CD8-positive, alpha-beta memory T cell (primary cell): ENCODE data around the gene TRPM3. TPM values are rescaled to one million over a fixed set of nuclear protein-coding genes. Genes with fewer than 3 reads are reported as not detected.

Source experiments
- CTCF ChIA-PET: fragments of 350-600 bp; sonication (Branson Sonifier 250); formaldehyde crosslinking; loops from one replicate; lab custom pipeline; 2021; ENCODE audit warnings: antibody characterized with exemption; lab: Charles Lee
- POLR2A ChIA-PET: fragments of 350-600 bp; sonication (Branson Sonifier 250); formaldehyde crosslinking; loops from one replicate; lab custom pipeline; 2021; ENCODE audit warnings: antibody characterized with exemption; lab: Charles Lee
- DNase-seq, 5 donors: peaks; one replicate each; pipeline versions ENCODE4 v3.0.0 to v3.0.0-alpha.2; 2020 to 2022; ENCODE audit warnings: mixed read lengths in 1 of 5
- H3K27ac ChIP-seq: one replicate; pipeline ENCODE4 v1.7.0; 2013; ENCODE audit warnings: low read depth, mild to moderate bottlenecking, low read length, moderate library complexity
- H3K27me3 ChIP-seq: 2 replicates; pipeline ENCODE4 v1.7.0; 2013; ENCODE audit warnings: low read length, mild to moderate bottlenecking; ENCODE audit not compliant: insufficient read depth, poor library complexity, severe bottlenecking
- H3K36me3 ChIP-seq: 2 replicates; pipeline ENCODE4 v1.7.0; 2013; ENCODE audit warnings: mild to moderate bottlenecking, low read length, moderate library complexity; ENCODE audit not compliant: insufficient read depth
- H3K4me1 ChIP-seq: 2 replicates; pipeline ENCODE4 v1.7.0; 2013; ENCODE audit warnings: mild to moderate bottlenecking, low read length, moderate library complexity; ENCODE audit not compliant: insufficient read depth
- H3K4me3 ChIP-seq: 2 replicates; pipeline ENCODE4 v1.7.0; 2013; ENCODE audit warnings: mild to moderate bottlenecking, low read length
- H3K9me3 ChIP-seq: 2 replicates; pipeline ENCODE4 v1.7.0; 2013; ENCODE audit warnings: mild to moderate bottlenecking, low read length
- H3K27ac Mint-ChIP-seq, 8 donors: one replicate each; pipeline ENCODE4 v1.8.0; 2020 to 2021; ENCODE audit warnings: mixed read lengths in 8 of 8, mild to moderate bottlenecking in 6 of 8, inconsistent platforms in 3 of 8, moderate library complexity in 3 of 8
- H3K27me3 Mint-ChIP-seq, 2 donors: one replicate each; pipeline ENCODE4 v1.8.0; 2020 to 2021; ENCODE audit warnings: mixed read lengths in 2 of 2, mild to moderate bottlenecking in 1 of 2, moderate library complexity in 1 of 2
- H3K36me3 Mint-ChIP-seq, 3 donors: one replicate each; pipeline ENCODE4 v1.8.0; 2020 to 2021; ENCODE audit warnings: mixed read lengths in 3 of 3, inconsistent platforms in 1 of 3, mild to moderate bottlenecking in 1 of 3
- H3K4me1 Mint-ChIP-seq, 3 donors: one replicate each; pipeline ENCODE4 v1.8.0; 2020 to 2021; ENCODE audit warnings: mixed read lengths in 3 of 3, inconsistent platforms in 1 of 3, mild to moderate bottlenecking in 1 of 3
- H3K4me3 Mint-ChIP-seq, 7 donors: one replicate each; pipeline ENCODE4 v1.8.0; 2020 to 2021; ENCODE audit warnings: mixed read lengths in 7 of 7, mild to moderate bottlenecking in 6 of 7, moderate library complexity in 4 of 7, inconsistent platforms in 2 of 7
- H3K9me3 Mint-ChIP-seq, 5 donors: one replicate each; pipeline ENCODE4 v1.8.0; 2020 to 2022; ENCODE audit warnings: mixed read lengths in 5 of 5, mild to moderate bottlenecking in 3 of 5, moderate library complexity in 2 of 5, inconsistent platforms in 1 of 5
- polyA plus RNA-seq: library from polyadenylated mRNA; unstranded; fragments of 300-500 nt; fragmentation: Illumina TruSeq; gene quantifications from one replicate; pipeline ENCODE4 v1.2.3, GENCODE V29; 2021
- total RNA-seq, 2 experiments: library from RNA; stranded (reverse); gene quantifications; one replicate each; pipeline ENCODE4 v1.2.3, GENCODE V29; 2021

TRPM3 gene
- total and polyA plus RNA-seq, 3 experiments from 2014 or later = not detected

DNA sequence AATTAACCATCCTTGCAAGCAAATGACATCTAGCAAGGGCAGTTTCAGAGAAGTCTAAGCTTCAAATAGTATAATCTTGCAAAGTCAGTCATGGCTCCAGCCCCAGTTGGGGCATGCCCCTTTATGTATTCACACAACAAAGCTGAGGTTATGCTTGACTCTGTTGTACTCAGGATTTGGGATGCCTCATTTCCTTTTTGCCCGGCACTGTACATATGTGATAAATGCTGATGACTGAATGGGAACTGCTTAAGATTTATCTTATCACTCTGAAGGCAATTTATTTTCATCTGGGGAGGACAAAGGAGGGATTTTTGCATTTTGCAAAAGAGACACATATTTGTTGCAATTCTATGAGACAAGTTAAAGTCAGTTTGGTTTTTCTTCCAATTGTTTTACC lies 219.2 kb downstream of the TRPM3 start:
- Histone ChIP-seq H3K27me3 (no peaks in the 10 kb centered on the region), H3K4me3 (no peak overlapping the region), H3K4me1 (no peaks in the 10 kb centered on the region), H3K27ac (no peak overlapping the region), H3K36me3 (no peaks in the 10 kb centered on the region), H3K9me3 (no peaks in the 10 kb centered on the region)
- Mint-ChIP-seq H3K9me3 (peaks cover 0 to 1% (median 0%) of the 10 kb centered on the region in 5 donors), H3K4me1 (no peaks in the 10 kb centered on the region), H3K36me3 (no peaks in the 10 kb centered on the region), H3K4me3 (no peak overlapping the region), H3K27ac (no peak overlapping the region), H3K27me3 (peaks cover 0 to 1% of the 10 kb centered on the region in 2 donors)
- DNase-seq = no peak
- POLR2A ChIA-PET = no interaction called here
- CTCF ChIA-PET = no interaction called here

DNA sequence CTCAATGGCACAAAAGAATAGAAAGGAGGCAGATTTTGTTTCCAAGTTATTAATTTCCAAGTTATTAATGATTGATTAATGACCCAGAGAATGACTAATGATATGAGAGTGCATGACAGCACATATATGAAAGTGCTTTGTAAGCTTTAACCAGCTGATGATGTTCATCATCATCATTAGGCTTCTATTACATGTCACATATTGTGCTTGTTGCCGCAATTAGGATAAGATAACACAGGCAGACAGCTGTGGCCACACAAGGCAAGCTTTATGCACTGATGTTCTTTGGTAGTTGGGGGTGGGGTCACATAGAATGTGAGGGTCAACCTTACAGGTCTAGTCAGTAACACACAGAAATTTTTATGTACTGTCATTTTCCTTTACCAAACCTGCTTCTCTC lies 219.7 kb downstream of the TRPM3 start:
- CTCF ChIA-PET = no interaction called here
- Histone ChIP-seq H3K27me3 (no peaks in the 10 kb centered on the region), H3K4me3 (no peak overlapping the region), H3K4me1 (no peaks in the 10 kb centered on the region), H3K9me3 (no peaks in the 10 kb centered on the region), H3K36me3 (no peaks in the 10 kb centered on the region), H3K27ac (no peak overlapping the region)
- no peaks in the 10 kb centered on the region for H3K4me1 Mint-ChIP-seq
- peaks cover 0 to 1% (median 0%) of the 10 kb centered on the region in 5 donors for H3K9me3 Mint-ChIP-seq
- no peaks in the 10 kb centered on the region for H3K36me3 Mint-ChIP-seq
- DNase-seq = no peak
- POLR2A ChIA-PET = no interaction called here
- H3K27me3 Mint-ChIP-seq = no peaks in the 10 kb centered on the region
- no peak overlapping the region for H3K4me3 Mint-ChIP-seq
- H3K27ac Mint-ChIP-seq = no peak overlapping the region

DNA sequence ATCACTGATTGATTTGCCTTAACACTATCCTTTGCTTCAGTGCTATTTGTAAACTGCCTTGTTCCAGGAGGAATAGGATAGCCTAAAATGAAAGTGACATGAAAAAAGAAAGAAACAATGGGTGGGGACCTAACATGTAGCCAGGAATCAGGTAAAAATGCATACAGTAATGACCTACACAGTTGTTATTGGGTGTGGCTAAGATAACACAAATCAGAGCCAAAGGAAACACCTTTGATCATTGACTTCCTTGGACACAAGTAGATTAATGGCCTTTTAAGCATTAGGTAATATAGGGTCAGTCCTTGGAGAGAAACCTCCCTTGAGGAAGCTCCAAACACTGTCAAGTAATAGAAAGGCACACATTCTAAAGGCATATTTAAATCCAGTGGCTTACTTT lies 220.4 kb downstream of the TRPM3 start:
- no peak overlapping the region for H3K27ac Mint-ChIP-seq
- H3K27me3 Mint-ChIP-seq = no peaks in the 10 kb centered on the region
- Histone ChIP-seq H3K27ac (no peak overlapping the region), H3K36me3 (no peaks in the 10 kb centered on the region), H3K4me1 (no peaks in the 10 kb centered on the region), H3K9me3 (no peaks in the 10 kb centered on the region), H3K4me3 (no peak overlapping the region), H3K27me3 (no peaks in the 10 kb centered on the region)
- peaks cover 0 to 1% (median 0%) of the 10 kb centered on the region in 5 donors for H3K9me3 Mint-ChIP-seq
- H3K4me1 Mint-ChIP-seq = no peaks in the 10 kb centered on the region
- H3K4me3 Mint-ChIP-seq = no peak overlapping the region
- H3K36me3 Mint-ChIP-seq = no peaks in the 10 kb centered on the region
- ChIA-PET POLR2A (no interaction called here), CTCF (no interaction called here)
- no peak for DNase-seq

DNA sequence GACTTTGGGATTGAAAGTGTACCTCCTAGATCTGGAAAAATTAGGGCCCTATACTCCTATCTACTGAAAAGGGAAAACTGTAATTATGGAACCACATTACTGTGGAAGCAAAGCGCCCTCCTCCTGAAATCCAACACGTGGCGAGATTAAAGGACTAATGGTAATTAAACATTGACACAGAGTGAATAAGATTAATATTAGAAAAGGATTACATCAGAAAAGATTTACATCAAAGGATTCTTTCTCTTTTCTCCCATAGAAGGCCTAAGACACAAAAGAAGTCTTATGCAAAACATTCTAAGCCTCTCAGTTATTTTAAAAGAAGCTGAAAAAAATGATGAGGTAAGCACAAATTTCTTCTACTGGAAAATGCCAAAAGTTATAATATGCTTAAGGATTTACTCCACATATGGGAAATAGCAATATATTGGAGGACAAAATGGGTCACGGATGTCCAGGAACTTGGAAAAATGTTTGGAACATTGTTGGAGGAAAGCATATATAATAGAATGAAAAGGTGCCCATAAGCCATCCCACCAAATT lies 227.8 kb downstream of the TRPM3 start:
- no peaks in the 10 kb centered on the region for H3K9me3 ChIP-seq
- H3K4me3 Mint-ChIP-seq = no peak overlapping the region
- DNase-seq = no peak
- no peaks in the 10 kb centered on the region for H3K36me3 Mint-ChIP-seq
- no peak overlapping the region for H3K27ac Mint-ChIP-seq
- peaks cover 0 to 1% of the 10 kb centered on the region in 2 donors for H3K27me3 Mint-ChIP-seq
- H3K9me3 Mint-ChIP-seq = no peaks in the 10 kb centered on the region
- H3K36me3 ChIP-seq = no peaks in the 10 kb centered on the region
- no peaks in the 10 kb centered on the region for H3K27me3 ChIP-seq
- no peaks in the 10 kb centered on the region for H3K4me1 ChIP-seq
- H3K27ac ChIP-seq = no peak overlapping the region
- H3K4me3 ChIP-seq = no peak overlapping the region
- CTCF ChIA-PET = no interaction called here
- no peaks in the 10 kb centered on the region for H3K4me1 Mint-ChIP-seq
- POLR2A ChIA-PET = no interaction called here

DNA sequence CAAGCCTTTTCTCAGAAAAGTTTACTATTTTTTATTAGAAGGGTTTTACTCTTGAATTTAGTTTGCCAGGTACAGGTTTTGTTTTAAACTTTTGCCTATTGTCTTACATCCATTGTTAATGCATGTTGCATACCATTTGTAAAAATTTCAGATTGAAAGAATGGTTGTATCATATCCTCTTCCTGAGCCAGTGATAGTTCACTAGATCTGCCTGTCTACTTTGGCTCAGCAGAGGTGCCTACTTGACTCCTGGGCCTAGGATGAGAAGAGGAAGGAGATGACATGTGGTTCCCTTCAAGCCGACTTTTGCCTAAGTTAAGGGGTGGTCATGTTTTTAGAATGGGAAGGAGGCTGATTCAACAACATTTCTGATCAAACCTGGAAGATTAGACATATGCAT lies 232.9 kb downstream of the TRPM3 start:
- Mint-ChIP-seq H3K4me3 (no peak overlapping the region), H3K4me1 (no peaks in the 10 kb centered on the region), H3K36me3 (peaks cover 0 to 1% (median 0%) of the 10 kb centered on the region in 3 donors), H3K9me3 (no peaks in the 10 kb centered on the region), H3K27ac (no peak overlapping the region), H3K27me3 (peaks cover 0 to 18% of the 10 kb centered on the region in 2 donors)
- no peaks in the 10 kb centered on the region for H3K27me3 ChIP-seq
- H3K36me3 ChIP-seq = no peaks in the 10 kb centered on the region
- ChIA-PET CTCF (no interaction called here), POLR2A (no interaction called here)
- H3K27ac ChIP-seq = no peak overlapping the region
- no peak for DNase-seq
- no peaks in the 10 kb centered on the region for H3K9me3 ChIP-seq
- no peak overlapping the region for H3K4me3 ChIP-seq
- H3K4me1 ChIP-seq = no peaks in the 10 kb centered on the region

DNA sequence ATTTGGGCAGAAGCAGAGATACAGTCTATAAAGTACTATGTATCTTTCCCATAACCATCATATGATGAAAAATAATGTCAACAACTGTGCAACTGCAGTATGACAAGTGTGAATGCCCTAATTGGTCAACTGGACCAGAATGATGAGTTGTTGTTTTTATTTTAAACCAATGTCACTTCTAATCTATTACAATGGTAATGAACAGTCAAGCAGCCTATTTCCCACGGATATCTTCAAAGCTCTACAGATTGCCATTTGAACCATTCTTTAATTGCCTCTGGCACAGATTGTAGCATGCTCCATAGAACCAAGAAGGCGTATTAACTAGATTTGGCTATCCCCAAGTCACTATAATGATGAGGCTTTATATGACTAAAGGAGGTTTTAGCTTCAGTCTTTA lies 233.6 kb downstream of the TRPM3 start:
- H3K27ac Mint-ChIP-seq = no peak overlapping the region
- Histone ChIP-seq H3K9me3 (no peaks in the 10 kb centered on the region), H3K27ac (no peak overlapping the region), H3K36me3 (no peaks in the 10 kb centered on the region), H3K4me3 (no peak overlapping the region), H3K4me1 (no peaks in the 10 kb centered on the region), H3K27me3 (no peaks in the 10 kb centered on the region)
- no peak for DNase-seq
- H3K36me3 Mint-ChIP-seq = peaks cover 0 to 1% (median 0%) of the 10 kb centered on the region in 3 donors
- ChIA-PET CTCF (no interaction called here), POLR2A (no interaction called here)
- H3K27me3 Mint-ChIP-seq = peaks cover 0 to 18% of the 10 kb centered on the region in 2 donors
- no peak overlapping the region for H3K4me3 Mint-ChIP-seq
- H3K4me1 Mint-ChIP-seq = no peaks in the 10 kb centered on the region
- H3K9me3 Mint-ChIP-seq = no peaks in the 10 kb centered on the region

DNA sequence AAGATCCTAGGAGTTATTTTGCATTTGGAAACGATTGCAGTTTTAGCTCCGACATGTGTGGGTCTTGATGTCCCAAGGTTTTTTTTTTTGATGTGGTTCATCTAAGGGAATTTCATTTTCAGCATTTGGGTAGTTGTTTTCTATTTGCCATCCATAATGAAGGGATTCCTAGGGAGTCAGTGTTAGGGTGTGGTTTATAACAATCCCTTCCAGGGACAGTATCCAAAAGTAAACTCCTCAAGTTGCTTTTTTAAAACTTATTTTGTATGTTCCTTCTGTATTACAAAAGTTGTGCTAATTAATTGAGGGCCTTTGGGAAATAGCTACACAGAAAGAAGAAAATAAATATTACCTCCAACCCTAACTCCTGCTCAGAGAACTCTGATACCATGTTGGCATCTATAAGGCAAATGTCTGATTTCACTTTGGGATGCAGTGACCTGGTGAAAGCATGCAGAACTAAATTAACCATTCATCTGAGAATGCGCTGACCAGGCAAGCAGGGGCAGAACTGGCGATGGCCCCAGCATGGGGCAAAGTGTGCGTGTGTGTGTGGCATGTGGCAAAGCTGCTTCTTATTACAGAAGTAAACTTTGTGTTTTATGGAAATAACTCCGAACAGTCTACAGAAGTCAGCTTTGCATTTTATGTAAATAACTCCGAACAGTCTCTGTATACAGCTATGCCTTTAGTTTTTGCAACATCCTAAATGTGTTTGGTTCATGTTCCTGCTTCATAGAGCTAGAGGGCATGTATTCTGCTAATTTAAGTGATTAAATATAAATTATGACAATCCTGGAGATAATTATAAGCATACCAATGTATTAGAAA lies 237.2 kb downstream of the TRPM3 start:
- DNase-seq = no peak
- Mint-ChIP-seq H3K9me3 (no peaks in the 10 kb centered on the region), H3K4me1 (no peaks in the 10 kb centered on the region), H3K36me3 (peaks cover 0 to 1% (median 0%) of the 10 kb centered on the region in 3 donors), H3K4me3 (no peak overlapping the region), H3K27me3 (peaks cover 0 to 18% of the 10 kb centered on the region in 2 donors), H3K27ac (no peak overlapping the region)
- Histone ChIP-seq H3K4me1 (no peaks in the 10 kb centered on the region), H3K9me3 (no peaks in the 10 kb centered on the region), H3K27me3 (no peaks in the 10 kb centered on the region), H3K27ac (no peak overlapping the region), H3K4me3 (no peak overlapping the region), H3K36me3 (no peaks in the 10 kb centered on the region)
- ChIA-PET POLR2A (no interaction called here), CTCF (no interaction called here)

DNA sequence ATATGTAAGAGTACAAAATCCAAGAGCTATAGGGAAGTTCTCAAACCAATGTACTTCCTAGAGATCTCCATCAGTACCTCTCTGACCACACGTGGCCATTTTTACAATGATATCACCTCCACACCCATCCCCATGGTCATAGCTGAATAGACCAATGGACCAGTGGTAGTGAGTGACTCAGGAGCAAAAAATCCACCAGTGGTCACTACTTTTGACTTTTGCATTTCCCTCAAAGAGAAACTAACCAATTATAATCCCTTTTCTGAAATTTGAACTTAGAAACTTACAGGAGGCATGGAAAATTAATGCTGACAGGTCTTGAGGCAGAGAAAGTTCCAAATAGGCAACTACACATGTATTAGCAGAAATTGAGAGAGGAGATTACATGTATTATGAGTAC lies 238.4 kb downstream of the TRPM3 start:
- Mint-ChIP-seq H3K4me3 (no peak overlapping the region), H3K27ac (no peak overlapping the region), H3K27me3 (peaks cover 0 to 13% of the 10 kb centered on the region in 2 donors), H3K9me3 (no peaks in the 10 kb centered on the region), H3K36me3 (peaks cover 0 to 1% (median 0%) of the 10 kb centered on the region in 3 donors), H3K4me1 (no peaks in the 10 kb centered on the region)
- DNase-seq = no peak
- CTCF ChIA-PET = no interaction called here
- no peaks in the 10 kb centered on the region for H3K4me1 ChIP-seq
- no peak overlapping the region for H3K27ac ChIP-seq
- no peaks in the 10 kb centered on the region for H3K9me3 ChIP-seq
- H3K27me3 ChIP-seq = no peaks in the 10 kb centered on the region
- no peaks in the 10 kb centered on the region for H3K36me3 ChIP-seq
- POLR2A ChIA-PET = no interaction called here
- no peak overlapping the region for H3K4me3 ChIP-seq
